ENCODE results near the gene SGSM1.
A peak's percentile ranks its signal among the peaks of the same experiment; 100 is the strongest.

The SGSM1 gene

GRCh38 chr22:24841261-24841660 is 35.2 kb downstream of the SGSM1 start:
- no peak for DNase-seq

DNA sequence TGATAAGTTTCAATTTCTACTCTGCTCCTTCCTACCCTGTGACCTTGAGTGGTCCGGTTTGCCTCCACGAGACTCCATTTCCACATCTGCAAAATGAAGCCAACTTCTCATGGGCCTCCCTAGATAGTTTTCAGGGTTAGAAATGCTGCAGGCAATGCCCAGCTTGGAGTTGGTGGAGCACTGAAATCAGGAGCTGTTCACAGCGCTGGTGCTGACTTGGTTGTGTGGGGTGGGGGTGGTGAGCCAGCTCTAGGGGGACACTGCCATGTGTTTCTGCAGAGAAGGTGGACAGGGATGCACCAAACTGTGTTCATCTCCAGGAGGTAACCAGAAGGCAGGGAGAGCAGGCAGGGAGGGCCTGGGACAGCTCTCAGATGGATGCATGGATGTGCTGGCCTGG is 37.0 kb downstream of the SGSM1 start:
- no peak for DNase-seq

- no peak for DNase-seq
These were observed 39.3 kb downstream of the SGSM1 start for GRCh38 chr22:24845041-24845898.

DNA sequence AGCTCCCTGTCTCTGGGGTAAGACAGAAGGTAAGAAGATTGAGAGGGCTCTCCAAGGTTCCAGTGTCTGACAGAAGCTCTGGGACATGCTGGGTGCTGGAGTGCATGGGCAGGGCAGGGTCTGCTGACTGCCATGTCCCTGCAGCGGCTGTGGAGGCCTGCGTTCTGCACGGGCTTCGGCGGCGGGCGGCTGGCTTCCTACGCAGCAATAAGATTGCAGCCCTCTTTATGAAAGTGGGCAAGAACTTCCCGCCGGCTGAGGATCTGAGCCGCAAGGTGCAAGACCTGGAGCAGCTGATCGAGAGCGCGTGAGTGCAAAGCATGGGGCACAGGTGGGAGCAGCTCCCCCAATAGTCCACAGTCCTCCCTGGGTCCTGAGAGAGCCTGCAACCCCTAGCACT is 41.5 kb downstream of the SGSM1 start:
- no peak for DNase-seq

DNA sequence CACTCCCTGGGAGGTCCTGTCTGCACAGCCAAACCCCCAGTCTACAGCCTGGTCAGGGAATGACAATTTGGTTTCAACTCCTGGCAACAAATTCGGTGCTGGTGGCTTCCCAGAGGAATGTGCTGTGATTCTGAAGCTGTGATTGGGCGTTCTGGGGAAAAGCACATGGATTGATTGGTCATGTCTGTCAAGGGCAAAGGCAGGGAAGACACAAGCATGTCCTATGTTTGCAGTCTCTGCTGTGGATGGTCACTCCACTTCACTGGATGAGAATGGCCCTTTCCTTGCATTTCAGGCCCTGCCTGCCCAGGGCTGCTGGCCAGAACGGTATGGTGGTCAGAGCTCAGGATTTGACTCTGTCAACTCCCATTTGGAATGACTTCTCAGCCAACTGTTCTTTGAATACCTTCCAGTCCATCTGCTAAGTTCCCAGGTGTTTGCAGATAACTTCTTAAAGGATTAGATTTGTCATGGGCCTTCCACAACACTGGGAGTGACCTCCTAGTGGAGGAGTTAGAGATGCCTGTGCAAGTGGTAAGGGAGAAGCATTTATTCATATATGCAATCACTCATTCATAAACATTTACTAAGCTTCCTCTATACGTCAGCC is 42.7 kb downstream of the SGSM1 start:
- no peak for DNase-seq

GRCh38 chr22:24855794-24856193 is 49.8 kb downstream of the SGSM1 start:
- no peak for DNase-seq

- DNase-seq = no peak
These were observed 51.6 kb downstream of the SGSM1 start for GRCh38 chr22:24857576-24857975.

DNA sequence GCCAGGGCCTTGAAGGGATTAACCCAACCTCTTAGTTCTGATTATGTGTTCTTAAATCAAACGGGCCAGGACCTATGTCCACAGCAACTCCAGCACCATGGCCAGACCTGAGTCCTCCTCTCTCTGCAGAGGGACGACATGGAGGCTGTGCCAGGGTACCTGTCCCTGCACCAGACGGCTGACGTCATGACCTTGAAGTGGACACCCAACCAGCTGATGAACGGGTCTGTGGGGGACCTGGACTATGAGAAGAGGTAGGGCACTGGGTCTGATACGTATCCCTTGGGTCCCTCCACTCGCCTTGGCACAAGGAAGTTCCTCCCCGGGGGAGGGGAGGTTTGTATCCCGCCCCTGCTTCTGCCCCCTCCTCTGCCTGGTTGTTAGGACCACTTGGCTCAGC is 53.6 kb downstream of the SGSM1 start:
- no peak for DNase-seq

DNA sequence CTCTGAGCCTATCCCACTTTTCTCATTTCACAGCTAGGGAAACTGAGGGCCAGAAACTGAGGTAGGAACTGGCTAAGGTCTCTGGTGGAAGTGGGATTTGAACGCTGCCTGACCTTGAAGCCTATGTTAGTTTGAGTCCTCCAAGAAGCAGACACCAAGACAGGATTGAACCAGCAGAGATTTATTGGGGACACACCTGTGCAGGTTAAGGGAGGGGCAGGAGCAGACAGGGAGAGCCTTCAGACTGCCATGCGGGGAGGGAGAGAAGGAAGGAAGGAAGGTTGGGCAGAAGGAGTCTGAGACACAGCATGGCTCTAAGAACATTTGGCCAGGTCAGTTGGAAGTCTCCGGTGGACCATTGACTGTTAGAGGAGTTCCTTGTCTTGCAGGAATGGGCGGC is 59.5 kb downstream of the SGSM1 start:
- DNase-seq = no peak

DNA sequence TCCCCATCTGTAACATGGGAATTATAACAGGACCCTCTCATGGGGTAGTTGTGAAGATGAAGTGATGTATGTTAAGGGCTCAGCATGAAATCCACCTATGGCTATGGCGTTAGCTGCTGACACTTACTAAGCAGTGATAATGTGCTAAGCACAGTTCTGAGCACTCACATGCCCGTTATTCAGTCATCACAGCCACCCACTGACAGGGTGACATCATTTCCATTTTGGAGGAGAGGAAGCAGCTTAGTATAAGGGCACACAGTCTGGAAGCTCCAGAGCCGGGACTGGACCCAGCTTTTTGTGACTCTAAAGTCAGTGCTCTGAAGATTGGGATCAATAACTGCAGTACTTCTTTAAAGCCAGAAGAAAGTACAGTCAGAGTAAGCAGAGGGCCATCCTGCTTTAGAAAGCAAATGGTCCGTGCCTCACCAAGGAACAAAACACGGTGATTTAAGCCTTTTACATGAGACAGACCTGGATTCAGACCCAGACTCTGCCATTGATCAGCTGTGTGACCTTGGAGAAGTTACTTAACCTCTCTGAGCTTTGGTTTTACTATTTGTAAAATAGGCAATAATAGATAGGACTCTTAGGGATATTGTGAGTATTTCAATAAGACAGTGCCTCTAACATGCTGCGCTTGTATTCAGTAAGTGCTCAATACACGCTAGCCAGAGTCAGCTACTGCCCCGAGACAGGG is 61.5 kb downstream of the SGSM1 start:
- no peak for DNase-seq

DNA sequence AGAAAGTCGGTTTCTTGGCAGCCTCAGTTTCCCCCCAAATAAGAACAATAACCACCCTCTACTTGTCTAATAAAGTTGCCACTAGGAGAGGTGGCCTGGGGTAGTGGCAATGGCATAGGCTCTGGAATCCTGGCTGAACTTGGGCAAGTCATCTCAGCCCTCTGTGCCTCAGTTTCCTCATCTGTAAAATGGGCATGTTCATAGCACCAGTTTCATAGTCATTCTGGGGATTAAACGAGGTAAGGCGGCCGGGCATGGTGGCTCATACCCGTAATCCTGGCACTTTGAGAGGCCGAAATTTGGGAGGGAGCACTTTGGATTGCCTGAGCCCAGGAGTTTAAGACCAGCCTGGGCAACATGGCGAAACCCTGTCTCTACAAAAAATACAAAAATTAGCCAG is 63.0 kb downstream of the SGSM1 start:
- no peak for DNase-seq

DNA sequence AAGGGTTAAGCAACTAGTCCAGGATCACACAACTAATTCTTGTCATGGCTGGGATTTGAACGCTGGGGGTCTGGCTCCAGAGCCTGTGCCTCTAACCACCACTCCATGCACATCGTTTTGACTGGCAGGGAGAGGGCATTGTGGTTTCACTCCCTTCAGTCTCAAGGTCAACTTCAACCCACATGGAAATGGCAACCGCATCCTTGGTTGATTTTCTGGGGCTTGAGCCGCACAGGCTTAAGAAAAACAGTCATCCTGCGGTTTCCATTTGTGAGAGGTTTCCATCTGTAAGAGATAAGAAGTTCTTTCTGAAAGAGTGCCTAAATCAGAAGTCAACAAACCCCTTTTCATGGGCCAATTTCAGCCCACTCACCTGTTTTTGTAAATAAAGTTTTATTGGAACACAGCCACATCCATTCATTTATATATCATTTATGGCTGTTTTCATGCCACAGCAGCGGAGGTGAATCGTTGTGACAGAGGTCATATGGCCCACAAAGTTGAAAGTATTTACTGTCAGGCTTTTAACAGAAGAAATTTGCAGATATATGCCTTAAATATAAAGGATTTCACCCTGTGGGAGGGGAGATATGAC is 65.7 kb downstream of the SGSM1 start:
- no peak for DNase-seq

GRCh38 chr22:24873226-24873625 is 67.2 kb downstream of the SGSM1 start:
- DNase-seq = no peak

GRCh38 chr22:24875862-24876506 is 70.0 kb downstream of the SGSM1 start:
- DNase-seq = no peak

DNA sequence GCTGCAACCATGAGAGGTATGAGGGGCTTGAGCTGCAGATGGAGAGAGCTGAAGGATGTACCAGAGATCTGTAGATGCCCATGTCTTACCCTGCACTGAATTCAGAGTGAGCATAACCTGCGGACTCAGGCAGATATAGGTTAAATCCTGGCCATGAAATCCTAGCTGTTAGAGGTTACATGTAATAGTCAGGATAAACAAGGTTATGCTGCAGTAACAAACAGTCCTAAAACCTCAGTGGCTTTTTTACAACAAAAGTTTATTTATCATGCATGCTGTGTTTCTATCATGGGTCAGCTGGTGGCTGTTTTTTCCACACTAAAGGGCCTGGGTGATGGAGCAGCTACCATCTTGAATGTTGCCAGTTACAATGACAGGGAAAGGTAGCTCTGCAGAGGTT is 70.7 kb downstream of the SGSM1 start:
- DNase-seq = no peak

DNA sequence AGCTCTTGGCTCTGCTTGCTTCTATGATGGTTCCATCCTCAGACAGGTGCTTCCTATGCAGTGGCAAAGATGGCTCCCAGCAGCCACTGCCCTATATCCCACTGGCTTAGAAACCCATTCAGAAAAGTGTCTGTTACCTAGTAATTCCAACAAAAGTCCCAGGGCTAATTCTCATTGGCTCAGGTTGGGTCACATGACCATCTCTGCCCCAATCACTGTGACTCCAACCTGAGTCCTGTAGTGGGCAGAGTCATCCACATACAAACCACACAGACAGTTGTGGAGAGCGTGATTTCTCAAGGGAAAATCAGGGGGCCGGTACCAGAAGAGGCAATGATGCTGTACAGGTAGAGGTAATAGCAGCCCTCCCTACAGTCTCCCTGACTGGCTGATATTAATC is 73.0 kb downstream of the SGSM1 start:
- DNase-seq = no peak

DNA sequence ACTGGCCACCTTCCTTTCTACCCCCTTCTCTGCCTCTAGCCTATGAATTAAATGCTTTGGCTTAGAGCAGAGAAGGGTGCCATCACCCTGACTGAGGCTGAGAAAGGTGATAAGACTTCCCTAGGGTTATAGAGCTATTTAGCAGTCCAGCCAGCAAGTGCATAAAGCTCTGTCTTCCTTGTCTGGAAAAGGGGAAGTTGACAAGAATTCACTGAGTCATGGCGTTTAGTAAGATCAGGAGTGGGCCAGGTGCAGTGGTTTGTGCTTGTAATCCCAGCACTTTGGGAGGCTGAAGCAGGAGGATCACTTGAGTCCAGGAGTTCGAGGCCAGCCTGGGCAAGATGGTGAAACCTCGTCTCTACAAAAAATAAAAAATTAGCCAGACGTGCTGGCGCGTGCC is 77.4 kb downstream of the SGSM1 start:
- DNase-seq = no peak

DNA sequence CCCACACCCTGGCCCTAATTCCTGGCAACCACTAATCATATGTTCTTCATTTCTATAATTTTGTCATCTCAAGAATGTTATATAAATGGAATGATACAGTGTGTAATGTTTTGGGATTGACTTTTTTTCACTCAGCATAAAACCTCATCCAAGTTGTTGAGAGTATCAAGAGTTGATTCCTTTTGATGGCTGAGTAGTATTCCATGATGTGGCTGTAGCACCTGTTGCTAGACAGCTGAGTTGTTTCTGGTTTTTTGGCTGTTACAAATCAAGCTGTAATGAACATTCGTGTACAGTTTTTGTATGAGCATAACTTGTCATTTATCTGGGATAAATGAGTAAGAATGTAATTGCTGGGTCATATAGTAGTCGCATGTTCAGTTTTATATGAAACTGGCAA is 81.2 kb downstream of the SGSM1 start:
- DNase-seq = no peak

DNA sequence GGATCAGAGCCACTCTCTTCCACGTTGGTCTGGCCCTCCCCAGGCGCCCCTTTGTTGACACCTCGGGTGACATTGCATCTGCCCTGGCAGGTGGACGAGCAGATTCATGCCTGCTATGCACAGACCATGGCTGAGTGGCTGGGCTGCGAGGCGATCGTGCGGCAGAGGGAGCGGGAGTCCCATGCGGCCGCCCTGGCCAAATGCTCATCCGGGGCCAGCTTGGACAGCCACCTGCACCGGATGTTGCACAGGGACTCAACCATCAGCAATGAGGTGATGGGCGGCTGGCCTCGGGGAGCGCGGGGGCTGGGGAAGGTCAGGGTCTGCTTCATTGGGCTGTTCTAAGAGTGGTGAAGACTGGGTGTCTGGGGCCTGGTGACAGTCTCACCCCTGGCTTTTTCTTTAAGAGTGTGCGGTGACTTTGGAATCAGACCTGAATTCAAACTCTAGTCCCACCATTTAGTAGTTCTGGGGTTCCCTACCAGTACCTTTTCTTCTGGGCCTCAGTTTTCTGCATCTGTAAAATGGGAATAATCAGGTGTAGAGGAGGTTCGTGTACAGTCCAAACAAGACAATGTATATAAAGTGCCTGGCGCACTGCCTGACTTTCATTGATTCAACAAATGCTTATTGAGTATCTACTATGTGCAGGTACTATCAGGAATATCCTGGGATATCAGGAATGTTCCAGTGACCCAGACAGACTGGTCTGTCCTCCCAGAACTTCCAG is 87.5 kb downstream of the SGSM1 start:
- DNase-seq = no peak

DNA sequence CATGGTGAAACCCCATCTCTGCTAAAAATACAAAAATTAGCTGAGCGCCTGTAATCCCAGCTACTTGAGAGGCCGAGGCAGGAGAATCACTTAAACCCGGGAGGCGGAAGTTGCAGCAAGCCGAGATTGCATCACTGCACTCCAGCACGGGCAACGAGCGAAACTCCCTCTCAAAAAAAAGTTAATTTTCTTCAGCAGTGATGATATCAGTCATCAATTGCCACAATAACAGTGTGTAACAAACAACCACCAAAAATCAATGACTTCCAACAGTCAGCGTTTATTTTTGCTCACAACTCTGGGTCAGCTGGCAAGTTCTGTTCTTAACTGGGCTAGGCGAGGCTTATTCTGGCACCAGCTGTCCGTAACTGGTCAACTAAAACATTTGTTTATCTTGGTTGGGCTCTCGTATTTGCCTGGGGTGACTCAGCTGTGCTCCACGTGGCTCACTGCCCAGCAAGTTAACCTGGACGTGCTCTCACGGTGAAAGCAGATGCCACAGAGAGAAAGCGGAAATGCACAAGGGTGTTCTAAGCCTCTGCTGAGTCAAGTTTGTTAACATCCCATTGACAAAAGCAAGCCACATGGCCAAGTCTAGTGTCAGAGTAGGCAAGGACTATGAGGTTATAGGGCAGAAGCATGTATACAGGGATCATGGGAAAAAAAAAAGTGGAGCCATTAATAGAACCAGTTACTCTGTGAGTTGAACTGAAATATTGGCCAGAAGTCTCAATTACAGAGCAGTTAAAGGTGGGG is 88.4 kb downstream of the SGSM1 start:
- peak; percentile 34 for DNase-seq

DNA sequence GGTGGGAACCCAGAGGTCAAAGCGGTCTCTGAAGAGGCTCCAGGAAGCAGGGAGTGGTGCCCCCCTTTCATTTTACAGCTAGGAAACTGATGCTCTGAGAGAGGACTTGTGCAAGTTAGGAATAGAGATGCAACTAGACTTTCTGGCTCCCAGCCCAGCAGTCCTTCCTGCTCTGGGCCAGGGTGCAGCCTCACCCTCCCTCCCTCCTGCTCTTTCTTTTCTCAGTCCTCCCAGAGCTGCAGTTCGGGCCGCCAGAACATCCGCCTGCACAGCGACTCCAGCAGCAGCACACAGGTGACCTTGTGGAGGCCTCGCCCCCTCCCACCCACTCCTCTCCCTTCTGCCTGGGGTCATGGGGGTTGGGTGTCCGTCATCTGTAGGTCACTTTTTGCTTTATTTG is 89.0 kb downstream of the SGSM1 start:
- DNase-seq = peak; percentile 22

DNA sequence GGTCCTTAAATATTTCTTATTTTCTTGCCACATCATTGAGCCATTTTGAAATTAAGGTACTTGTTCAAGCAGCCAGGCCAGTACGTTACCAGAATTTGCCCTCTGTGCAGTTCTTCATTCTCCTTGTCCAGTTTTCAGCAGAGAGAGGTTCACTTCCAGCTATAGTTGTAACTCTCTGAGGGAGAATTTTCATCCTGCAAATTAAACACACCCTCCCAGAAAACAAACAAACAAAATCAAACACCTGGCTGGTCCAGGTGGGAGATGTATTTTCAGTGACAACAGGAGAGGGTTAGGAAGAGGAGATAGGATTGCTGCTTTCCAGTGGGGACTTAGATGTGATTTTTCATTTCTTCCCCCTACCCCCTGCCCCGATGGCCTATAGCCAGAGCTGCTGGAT is 95.4 kb downstream of the SGSM1 start:
- no peak for DNase-seq
